Right lobe of liver (tissue), 4 donors: ENCODE results near the gene NUMA1.

Source experiments
- POLR2A ChIP-seq: fragments of 450-650 bp; IDR thresholded peaks from one replicate; pipeline ENCODE4 v1.6.1; 2017; ENCODE audit warnings: antibody characterized with exemption, mild to moderate bottlenecking
- TF ChIP-seq, protein P1 (sequence below), 4 donors: fragments of 200-600 bp in 3 of 4; fragments of 450-650 bp in 1 of 4; IDR thresholded peaks; one replicate each; pipeline versions ENCODE4 v1.5.1 to v1.8.0; 2016 to 2022; ENCODE audit warnings: antibody characterized with exemption in 4 of 4, mild to moderate bottlenecking in 2 of 4
- donor health status: DM: no; HTN: no; CAD: no.
- donor health status: DM: no; HTN: no; CAD: no.
- donor health status: DM: no; HTN: yes; CAD: no.

DNA sequence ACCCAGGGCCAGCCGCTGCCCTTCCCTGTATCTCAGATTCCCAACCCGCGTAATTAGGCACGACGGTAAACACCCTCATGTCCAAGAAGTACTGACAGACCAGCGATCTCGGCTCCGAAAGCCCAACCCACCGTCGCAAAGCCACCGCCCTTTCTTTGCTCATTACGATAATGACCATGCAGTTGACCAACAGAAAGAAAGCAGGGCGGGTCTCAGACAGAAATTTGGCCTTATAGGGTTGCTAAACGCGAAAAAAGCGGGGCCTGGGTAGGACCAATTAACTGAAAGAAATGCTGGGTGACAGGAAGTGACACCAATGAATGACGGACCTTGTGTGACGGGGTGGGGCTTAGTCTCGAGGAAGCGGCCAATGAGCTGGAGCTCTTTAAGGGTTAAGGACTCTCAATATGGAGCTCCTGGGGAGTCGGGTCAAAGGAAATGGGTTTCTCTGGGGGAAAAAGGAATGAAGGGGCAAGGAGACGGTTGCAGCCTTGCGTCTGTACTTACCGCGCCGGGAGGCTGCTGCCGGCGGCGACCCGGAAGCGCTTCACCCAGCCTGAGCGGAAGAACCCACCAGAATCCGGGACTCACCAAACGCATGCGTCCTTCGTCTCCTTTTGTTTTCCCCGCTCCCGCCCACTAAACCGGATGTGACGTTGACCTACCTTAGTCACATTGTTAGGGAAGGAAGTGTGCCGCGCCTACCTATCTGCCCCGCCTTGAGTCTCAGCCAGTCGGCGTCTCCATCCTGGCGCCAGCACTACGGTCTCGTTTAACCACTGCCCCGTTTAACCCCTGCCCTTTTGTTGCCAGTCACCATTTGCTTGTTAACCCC is 32.0 kb upstream of the NUMA1 start, which contains the start of gene ANAPC15:
- TF ChIP-seq, protein P1, sequence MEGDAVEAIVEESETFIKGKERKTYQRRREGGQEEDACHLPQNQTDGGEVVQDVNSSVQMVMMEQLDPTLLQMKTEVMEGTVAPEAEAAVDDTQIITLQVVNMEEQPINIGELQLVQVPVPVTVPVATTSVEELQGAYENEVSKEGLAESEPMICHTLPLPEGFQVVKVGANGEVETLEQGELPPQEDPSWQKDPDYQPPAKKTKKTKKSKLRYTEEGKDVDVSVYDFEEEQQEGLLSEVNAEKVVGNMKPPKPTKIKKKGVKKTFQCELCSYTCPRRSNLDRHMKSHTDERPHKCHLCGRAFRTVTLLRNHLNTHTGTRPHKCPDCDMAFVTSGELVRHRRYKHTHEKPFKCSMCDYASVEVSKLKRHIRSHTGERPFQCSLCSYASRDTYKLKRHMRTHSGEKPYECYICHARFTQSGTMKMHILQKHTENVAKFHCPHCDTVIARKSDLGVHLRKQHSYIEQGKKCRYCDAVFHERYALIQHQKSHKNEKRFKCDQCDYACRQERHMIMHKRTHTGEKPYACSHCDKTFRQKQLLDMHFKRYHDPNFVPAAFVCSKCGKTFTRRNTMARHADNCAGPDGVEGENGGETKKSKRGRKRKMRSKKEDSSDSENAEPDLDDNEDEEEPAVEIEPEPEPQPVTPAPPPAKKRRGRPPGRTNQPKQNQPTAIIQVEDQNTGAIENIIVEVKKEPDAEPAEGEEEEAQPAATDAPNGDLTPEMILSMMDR (IDR thresholded peaks at IDR 0.05): no peak
- peak; percentile 92 for TF ChIP-seq POLR2A
